ENCODE results near the gene SLC38A2.

SLC38A2 gene

GRCh38 chr12:46358791-46359666 is 13.5 kb downstream of the SLC38A2 start:
- no peak overlapping the region for H3K4me2 ChIP-seq (ENCODE audit: low read length)
- no peak overlapping the region for H3K27ac ChIP-seq (ENCODE audit: low read depth, low read length)
- H3K9me3 ChIP-seq (ENCODE audit: control insufficient read depth, insufficient read depth, low read length), result no peaks in the 10 kb centered on the region
- H3K4me3 ChIP-seq (ENCODE audit: low read length), result no peak overlapping the region
- H3K79me2 ChIP-seq (ENCODE audit: control insufficient read depth, low read length), result no peaks in the 10 kb centered on the region
- H3K27me3 ChIP-seq (ENCODE audit: control insufficient read depth, low read length), result peaks cover under 1% of the 10 kb centered on the region; the same call in 1 of the 2 replicates
- no peak for TF ChIP-seq EZH2phosphoT487 (IDR thresholded peaks at IDR 0.05; ENCODE audit: borderline replicate concordance, low read length)
- no peak for TF ChIP-seq CTCF (IDR thresholded peaks at IDR 0.05; ENCODE audit: low read depth, low read length, poor library complexity, severe bottlenecking)
- H3K36me3 ChIP-seq (ENCODE audit: control insufficient read depth, low read length), result peaks cover 56% of the 10 kb centered on the region
- H3F3A ChIP-seq (ENCODE audit: control insufficient read depth, insufficient read depth), result peaks cover 31% of the 10 kb centered on the region
- no peaks in the 10 kb centered on the region for H3K9me2 ChIP-seq (replicated peaks; ENCODE audit: control insufficient read depth, low read length)
- no peaks in the 10 kb centered on the region for H4K20me1 ChIP-seq (ENCODE audit: control insufficient read depth, insufficient read depth, low read depth, low read length)
- H3K4me1 ChIP-seq (ENCODE audit: control insufficient read depth, low read length), result no peaks in the 10 kb centered on the region

- Histone ChIP-seq H3K27me3 (ENCODE audit: control insufficient read depth, low read length) (peaks cover 8% of the 10 kb centered on the region; the same call in 1 of the 2 replicates), H3K9me2 (replicated peaks; ENCODE audit: control insufficient read depth, low read length) (no peaks in the 10 kb centered on the region), H3K36me3 (ENCODE audit: control insufficient read depth, low read length) (peaks cover 49% of the 10 kb centered on the region), H3K9me3 (ENCODE audit: control insufficient read depth, insufficient read depth, low read length) (no peaks in the 10 kb centered on the region), H3F3A (ENCODE audit: control insufficient read depth, insufficient read depth) (peaks cover 26% of the 10 kb centered on the region), H3K79me2 (ENCODE audit: control insufficient read depth, low read length) (no peaks in the 10 kb centered on the region), H3K4me3 (ENCODE audit: low read length) (no peak overlapping the region), H3K27ac (ENCODE audit: low read depth, low read length) (no peak overlapping the region), H4K20me1 (ENCODE audit: control insufficient read depth, insufficient read depth, low read depth, low read length) (no peaks in the 10 kb centered on the region), H3K4me1 (ENCODE audit: control insufficient read depth, low read length) (no peaks in the 10 kb centered on the region), H3K4me2 (ENCODE audit: low read length) (no peak overlapping the region)
- TF ChIP-seq EZH2phosphoT487 (IDR thresholded peaks at IDR 0.05; ENCODE audit: borderline replicate concordance, low read length) (no peak), CTCF (IDR thresholded peaks at IDR 0.05; ENCODE audit: low read depth, low read length, poor library complexity, severe bottlenecking) (no peak)
Observed at GRCh38 chr12:46358325-46358700, 14.3 kb downstream of the SLC38A2 start.

GRCh38 chr12:46357438-46358324 is 14.9 kb downstream of the SLC38A2 start:
- TF ChIP-seq CTCF (IDR thresholded peaks at IDR 0.05; ENCODE audit: low read depth, low read length, poor library complexity, severe bottlenecking), result no peak
- no peak for TF ChIP-seq EZH2phosphoT487 (IDR thresholded peaks at IDR 0.05; ENCODE audit: borderline replicate concordance, low read length)
- no peaks in the 10 kb centered on the region for H3K4me1 ChIP-seq (ENCODE audit: control insufficient read depth, low read length)
- no peaks in the 10 kb centered on the region for H4K20me1 ChIP-seq (ENCODE audit: control insufficient read depth, insufficient read depth, low read depth, low read length)
- H3K4me3 ChIP-seq (ENCODE audit: low read length), result no peak overlapping the region
- no peak overlapping the region for H3K4me2 ChIP-seq (ENCODE audit: low read length)
- H3K27ac ChIP-seq (ENCODE audit: low read depth, low read length), result no peak overlapping the region
- H3K9me3 ChIP-seq (ENCODE audit: control insufficient read depth, insufficient read depth, low read length), result no peaks in the 10 kb centered on the region
- peaks cover 43% of the 10 kb centered on the region for H3K36me3 ChIP-seq (ENCODE audit: control insufficient read depth, low read length)
- H3F3A ChIP-seq (ENCODE audit: control insufficient read depth, insufficient read depth), result peaks cover 26% of the 10 kb centered on the region
- H3K79me2 ChIP-seq (ENCODE audit: control insufficient read depth, low read length), result no peaks in the 10 kb centered on the region
- peaks cover 8% of the 10 kb centered on the region; the same call in 1 of the 2 replicates for H3K27me3 ChIP-seq (ENCODE audit: control insufficient read depth, low read length)
- H3K9me2 ChIP-seq (replicated peaks; ENCODE audit: control insufficient read depth, low read length), result no peaks in the 10 kb centered on the region

All from DOHH2 (cell line).